K562 (cell line): ENCODE measurements around the gene PDE11A. TPM values are rescaled to one million over a fixed set of nuclear protein-coding genes. Genes with fewer than 3 reads are reported as not detected.

Experiments
- ATAC-seq: fragments of 200-7000 bp; cut with Tn5 transposase; 3 replicates; pipeline ENCODE4 v1.9.1; 2020; ENCODE audit warnings: moderate library complexity
- BruUV-seq: library from RNA; stranded (reverse); fragments of 400-500 nt; replicated peaks from 2 replicates; lab custom pipeline; 2021; lab: Mats Ljungman, UMichigan
- CTCF ChIA-PET: fragments of 300-600 bp; formaldehyde crosslinking; extraction: SDS; loops from one replicate; lab custom pipeline; 2021; ENCODE audit warnings: low intra/inter-chr PET ratio; lab: Yijun Ruan, JAX
- POLR2A ChIA-PET: fragments of 300-600, 350-650 bp; sonication (Branson Sonifier 250); formaldehyde crosslinking; extraction: SDS; loops from one replicate; lab custom pipeline; 2021; ENCODE audit warnings: antibody characterized with exemption, inconsistent platforms; lab: Yijun Ruan, JAX
- DNase-seq, 4 experiments: peaks; one replicate each; pipeline versions ENCODE4 v3.0.0 to v3.0.0-alpha.2; 2011 to 2018; ENCODE audit warnings: low spot score in 3 of 4, mixed read lengths in 3 of 4; ENCODE audit errors: extremely low read depth in 1 of 4
- FAIRE-seq: peaks from 2 replicates; lab custom pipeline; 2011; peaks lifted over from hg19 to GRCh38; lab: Jason Lieb, UNC
- H2AFZ ChIP-seq: 2 replicates; pipeline ENCODE4 v1.6.0; 2011; ENCODE audit warnings: low read depth, low read length, control low read depth, inconsistent platforms
- H3K27ac ChIP-seq: fragments of 200-600 bp; 3 replicates; pipeline ENCODE4 v1.8.0; 2011; ENCODE audit warnings: low read depth, mild to moderate bottlenecking, control low read depth, inconsistent platforms, low read length, moderate library complexity, mixed read lengths; ENCODE audit errors: extremely low read depth
- H3K27me3 ChIP-seq, 2 experiments: fragments of 300-600 bp in 1 of 2; 2 replicates in 1 of 2; 3 replicates in 1 of 2; pipeline versions ENCODE4 v1.6.0 to v1.8.0; 2011; ENCODE audit warnings: inconsistent platforms in 2 of 2, low read length in 2 of 2, mild to moderate bottlenecking in 1 of 2, mixed read lengths in 1 of 2, moderate library complexity in 1 of 2; ENCODE audit not compliant: control insufficient read depth in 2 of 2, insufficient read depth in 2 of 2
- H3K36me3 ChIP-seq: fragments of 300-600 bp; 3 replicates; pipeline ENCODE4 v1.8.0; 2011; ENCODE audit warnings: mild to moderate bottlenecking, low read length, inconsistent platforms; ENCODE audit not compliant: control insufficient read depth, insufficient read depth
- H3K4me1 ChIP-seq, 2 experiments: fragments of 200-600 bp in 1 of 2; replicated peaks in 1 of 2; 2 replicates in 1 of 2; 3 replicates in 1 of 2; pipeline versions ENCODE4 v1.5.1 to v1.8.0; 2011; ENCODE audit warnings: inconsistent platforms in 2 of 2, low read length in 2 of 2, mild to moderate bottlenecking in 1 of 2, mixed read lengths in 1 of 2, moderate library complexity in 1 of 2; ENCODE audit not compliant: control insufficient read depth in 2 of 2, insufficient read depth in 2 of 2
- H3K4me2 ChIP-seq: 2 replicates; pipeline ENCODE4 v1.6.1; 2011; ENCODE audit warnings: low read length, control low read depth, inconsistent platforms, mixed read lengths; ENCODE audit not compliant: insufficient read depth
- H3K4me3 ChIP-seq: fragments of 200-600 bp; sonication (generic), shearing (Covaris generic); 2 replicates; pipeline ENCODE4 v1.5.1; 2016; ENCODE audit warnings: control low read depth, inconsistent platforms
- H3K79me2 ChIP-seq: fragments of 200-600 bp; 3 replicates; pipeline ENCODE4 v1.8.0; 2011; ENCODE audit warnings: low read length, inconsistent platforms; ENCODE audit not compliant: control insufficient read depth, insufficient read depth
- H3K9ac ChIP-seq, 2 experiments: 2 replicates each; pipeline versions ENCODE4 v1.6.0 to v1.6.1; 2011; ENCODE audit warnings: low read depth in 2 of 2, low read length in 2 of 2, control low read depth in 1 of 2, inconsistent platforms in 1 of 2, mild to moderate bottlenecking in 1 of 2, mixed read lengths in 1 of 2; ENCODE audit not compliant: insufficient read depth in 1 of 2
- H3K9me1 ChIP-seq: one replicate; pipeline ENCODE4 v1.6.0; 2011; ENCODE audit warnings: inconsistent platforms, mild to moderate bottlenecking, low read length, moderate library complexity; ENCODE audit not compliant: control insufficient read depth, insufficient read depth
- H3K9me3 ChIP-seq: replicated peaks from 2 replicates; pipeline ENCODE4 v1.5.1; 2011; ENCODE audit warnings: low read depth, low read length, inconsistent platforms; ENCODE audit not compliant: control insufficient read depth, insufficient read depth
- H4K20me1 ChIP-seq: replicated peaks from 2 replicates; pipeline ENCODE4 v1.6.1; 2011; ENCODE audit warnings: low read length, inconsistent platforms, mixed read lengths; ENCODE audit not compliant: control insufficient read depth, insufficient read depth
- E2F3 ChIP-seq: fragments of 250-450 bp; sonication (Bioruptor Pico); IDR thresholded peaks from 2 replicates; pipeline ENCODE4 v1.4.0; 2020; ENCODE audit warnings: mild to moderate bottlenecking
- NBN ChIP-seq: fragments of 450-650 bp; IDR thresholded peaks from 2 replicates; pipeline ENCODE4 v1.6.1; 2016; ENCODE audit warnings: low read depth, mild to moderate bottlenecking
- NFIC ChIP-seq: fragments of 450-650 bp; IDR thresholded peaks from 2 replicates; pipeline ENCODE4 v1.6.1; 2017; ENCODE audit warnings: mild to moderate bottlenecking, inconsistent platforms
- RCOR1 ChIP-seq, 2 experiments: IDR thresholded peaks; 2 replicates each; pipeline ENCODE4 v1.6.1; 2012; ENCODE audit warnings: low read depth in 2 of 2, low read length in 2 of 2, borderline replicate concordance in 1 of 2, improper control_type of control experiment in 1 of 2
- ZNF644 ChIP-seq: fragments of 200-800 bp; sonication (Bioruptor generic); IDR thresholded peaks from 2 replicates; pipeline ENCODE4 v1.6.1; 2016; ENCODE audit warnings: low read depth, missing genetic modification characterization, missing compliant biosample characterization
- WGBS: fragments of 100-300 bp; shearing (Covaris generic); methylation state at CpG from one replicate; pipeline ENCODE4 v1.1.6; 2016; ENCODE audit warnings: low coverage, mixed read lengths; ENCODE audit not compliant: insufficient coverage; ENCODE audit errors: missing lambda C conversion rate; 5-methylcytosine and 5-hydroxymethylcytosine counted together
- in situ Hi-C: fragments of 300-500 bp; cut with MboI; formaldehyde crosslinking; loops from 4 replicates; pipeline ENCODE4 v1.15.0; 2018; ENCODE audit warnings: inconsistent platforms, mixed read lengths
- intact Hi-C: fragments of 100-400 bp; cut with micrococcal nuclease; formaldehyde crosslinking; loops from 2 replicates; pipeline ENCODE4 v1.14.2; 2022
- polyA plus RNA-seq, 8 experiments: library from polyadenylated mRNA; depleted of rRNA in 4 of 8; stranded (reverse) in 5 of 8; unstranded in 3 of 8; fragments of >200 nt; fragmentation: Nextera tagmentation in 2 of 8; fragmentation: Illumina TruSeq in 1 of 8; extraction: Ambion mirVana in 2 of 8; extraction: Trizol in 1 of 8; gene quantifications; 2 replicates each; pipeline versions ENCODE4 v1.2.1 to v1.2.3, GENCODE V29; 2011 to 2014; ENCODE audit warnings: inconsistent platforms in 1 of 8, missing spikeins in 1 of 8
- total RNA-seq, 7 experiments: library from RNA; depleted of rRNA in 6 of 7; stranded (reverse); fragments of >200 nt in 6 of 7; fragmentation: Illumina TruSeq in 2 of 7; extraction: Trizol in 2 of 7; gene quantifications; 2 replicates each; pipeline versions ENCODE4 v1.2.1 to v1.2.3, GENCODE V29; 2011 to 2021; ENCODE audit warnings: low replicate concordance in 1 of 7
- TF ChIP-seq, protein P1 (sequence below): fragments of 250-450 bp; sonication (Bioruptor Pico); IDR thresholded peaks from 2 replicates; pipeline ENCODE4 v1.4.0; 2020; ENCODE audit warnings: borderline replicate concordance
- TF ChIP-seq, protein P2 (sequence below): fragments of 200-800 bp; sonication (Bioruptor generic); IDR thresholded peaks from 2 replicates; pipeline ENCODE4 v1.6.1; 2017; ENCODE audit warnings: missing genetic modification characterization, missing compliant biosample characterization
- TF ChIP-seq, protein P3 (sequence below): fragments of 200-800 bp; sonication (Bioruptor generic); IDR thresholded peaks from 2 replicates; pipeline ENCODE4 v1.6.1; 2017; ENCODE audit warnings: missing genetic modification characterization, missing compliant biosample characterization
- TF ChIP-seq, protein P4 (sequence below): sonication (generic); formaldehyde crosslinking; IDR thresholded peaks from 2 replicates; pipeline ENCODE4 v1.8.1; 2023; ENCODE audit warnings: mild to moderate bottlenecking, missing genetic modification reagents
- TF ChIP-seq, protein P5 (sequence below), 2 experiments: IDR thresholded peaks; 2 replicates each; pipeline ENCODE4 v1.6.1; 2011; ENCODE audit warnings: borderline replicate concordance in 1 of 2, control low read depth in 1 of 2, low read depth in 1 of 2, low read length in 1 of 2, mild to moderate bottlenecking in 1 of 2, mixed read lengths in 1 of 2, moderate library complexity in 1 of 2; ENCODE audit not compliant: insufficient read depth in 1 of 2, insufficient read length in 1 of 2, poor library complexity in 1 of 2, severe bottlenecking in 1 of 2; ENCODE audit errors: extremely low read depth in 1 of 2

The PDE11A gene
- total and polyA plus RNA-seq, 9 of the 15 experiments (the other 6 are each of a cell fraction or from before 2014, with no cell fraction given) = 3.2 to 22.1 (median 5.7) TPM

DNA sequence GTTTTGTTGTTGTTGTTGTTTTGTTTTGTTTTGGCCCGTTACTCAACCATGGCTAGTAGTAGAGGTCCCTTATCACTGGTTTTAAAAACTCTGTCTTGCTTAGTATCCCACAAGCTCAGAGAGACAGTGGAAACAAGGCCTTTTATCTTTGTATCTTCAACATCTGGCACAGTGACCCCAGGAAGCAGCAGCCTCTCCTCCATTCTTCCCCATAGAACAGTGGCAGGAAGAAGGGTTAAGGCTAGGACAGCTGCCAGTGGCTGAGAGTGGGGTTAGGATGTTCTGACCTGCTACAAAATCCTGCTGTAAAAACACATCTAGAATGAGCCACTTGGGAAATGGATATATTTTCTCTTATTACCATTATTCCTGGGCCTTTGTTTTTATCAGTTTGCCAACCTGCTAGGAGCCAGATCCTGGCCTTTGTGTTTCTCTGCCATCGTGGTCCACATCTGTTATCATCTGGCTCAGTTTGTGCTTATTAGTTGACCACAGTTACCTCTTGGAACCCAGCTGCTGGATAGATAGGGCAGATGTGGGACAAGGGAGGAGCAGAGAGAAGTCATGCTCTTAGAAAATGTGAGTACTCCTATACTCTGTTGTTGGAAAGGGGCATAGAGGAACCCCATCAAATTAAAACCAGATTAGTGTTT, 433.2 kb downstream of the PDE11A start (continued):
- TF ChIP-seq, protein P1, sequence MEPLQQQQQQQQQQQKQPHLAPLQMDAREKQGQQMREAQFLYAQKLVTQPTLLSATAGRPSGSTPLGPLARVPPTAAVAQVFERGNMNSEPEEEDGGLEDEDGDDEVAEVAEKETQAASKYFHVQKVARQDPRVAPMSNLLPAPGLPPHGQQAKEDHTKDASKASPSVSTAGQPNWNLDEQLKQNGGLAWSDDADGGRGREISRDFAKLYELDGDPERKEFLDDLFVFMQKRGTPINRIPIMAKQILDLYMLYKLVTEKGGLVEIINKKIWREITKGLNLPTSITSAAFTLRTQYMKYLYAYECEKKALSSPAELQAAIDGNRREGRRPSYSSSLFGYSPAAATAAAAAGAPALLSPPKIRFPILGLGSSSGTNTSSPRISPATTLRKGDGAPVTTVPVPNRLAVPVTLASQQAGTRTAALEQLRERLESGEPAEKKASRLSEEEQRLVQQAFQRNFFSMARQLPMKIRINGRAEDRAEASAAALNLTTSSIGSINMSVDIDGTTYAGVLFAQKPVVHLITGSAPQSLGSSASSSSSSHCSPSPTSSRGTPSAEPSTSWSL = no peak
- TF ChIP-seq, protein P2, sequence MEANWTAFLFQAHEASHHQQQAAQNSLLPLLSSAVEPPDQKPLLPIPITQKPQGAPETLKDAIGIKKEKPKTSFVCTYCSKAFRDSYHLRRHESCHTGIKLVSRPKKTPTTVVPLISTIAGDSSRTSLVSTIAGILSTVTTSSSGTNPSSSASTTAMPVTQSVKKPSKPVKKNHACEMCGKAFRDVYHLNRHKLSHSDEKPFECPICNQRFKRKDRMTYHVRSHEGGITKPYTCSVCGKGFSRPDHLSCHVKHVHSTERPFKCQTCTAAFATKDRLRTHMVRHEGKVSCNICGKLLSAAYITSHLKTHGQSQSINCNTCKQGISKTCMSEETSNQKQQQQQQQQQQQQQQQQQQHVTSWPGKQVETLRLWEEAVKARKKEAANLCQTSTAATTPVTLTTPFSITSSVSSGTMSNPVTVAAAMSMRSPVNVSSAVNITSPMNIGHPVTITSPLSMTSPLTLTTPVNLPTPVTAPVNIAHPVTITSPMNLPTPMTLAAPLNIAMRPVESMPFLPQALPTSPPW (CRISPR knock-in tag) = peak; percentile 52

DNA sequence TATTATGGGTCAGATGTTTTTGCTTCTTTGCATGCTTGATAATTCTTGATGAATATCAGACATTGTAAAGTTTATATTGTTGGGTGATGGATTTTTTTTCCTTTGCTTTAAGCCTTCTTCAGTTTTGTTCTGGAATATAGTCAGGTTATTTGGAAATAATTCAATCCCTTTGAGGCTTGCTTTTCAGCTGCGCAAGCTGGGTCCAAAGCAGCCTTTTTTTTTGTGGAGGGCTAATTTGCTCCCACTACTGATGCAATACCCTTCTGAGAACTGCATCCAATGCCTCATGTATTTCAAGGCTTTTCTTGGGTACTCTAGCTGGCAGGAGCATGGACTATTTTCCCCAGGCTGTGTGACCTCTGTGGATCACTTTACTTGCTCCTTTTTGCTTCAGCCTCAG, 434.1 kb downstream of the PDE11A start:
- no peaks in the 10 kb centered on the region; a peak in 1 of 5 replicates for H3K27me3 ChIP-seq
- H3K9me3 ChIP-seq = no peaks in the 10 kb centered on the region; the same call in 1 of the 2 replicates
- H3K36me3 ChIP-seq = no peaks in the 10 kb centered on the region
- no peak for ATAC-seq
- H4K20me1 ChIP-seq = no peaks in the 10 kb centered on the region
- no peak overlapping the region for H3K27ac ChIP-seq
- H3K4me1 ChIP-seq = peaks cover 0 to 22% of the 10 kb centered on the region in 2 experiments; a peak in 3 of 5 replicates
- 100% methylated on average over 1 of the region's 1 CpG for WGBS
- BruUV-seq = no TSS peak
- no peak overlapping the region for H3K4me3 ChIP-seq
- H3K9ac ChIP-seq = no peak overlapping the region
- ChIA-PET POLR2A (interaction anchor here (0.9 to 1.3 kb wide), 2 partner anchors 11 to 34 kb away, joined by 3 read pairs; no protein-coding TSS in a partner anchor), CTCF (no interaction called here)
- in situ Hi-C loops (no loop called here), intact Hi-C loops (loop anchor here (5.0 to 10.0 kb wide), 2 partner anchors 54 to 474 kb away; no protein-coding TSS in a partner anchor)
- FAIRE-seq = no peak
- no peaks in the 10 kb centered on the region for H3K79me2 ChIP-seq
- no peak overlapping the region for H3K4me2 ChIP-seq
- H2AFZ ChIP-seq = no peak overlapping the region
- no peaks in the 10 kb centered on the region for H3K9me1 ChIP-seq
- DNase-seq = no peak
- TF ChIP-seq NBN (no peak), E2F3 (CRISPR knock-in tag) (no peak), ZNF644 (tag) (no peak), RCOR1 (IDR thresholded peaks at IDR 0.05; ENCODE audit: borderline replicate concordance in 1 of 2, low read depth in 2 of 2, low read length in 2 of 2) (no peak), NFIC (no peak)
- TF ChIP-seq, protein P3, sequence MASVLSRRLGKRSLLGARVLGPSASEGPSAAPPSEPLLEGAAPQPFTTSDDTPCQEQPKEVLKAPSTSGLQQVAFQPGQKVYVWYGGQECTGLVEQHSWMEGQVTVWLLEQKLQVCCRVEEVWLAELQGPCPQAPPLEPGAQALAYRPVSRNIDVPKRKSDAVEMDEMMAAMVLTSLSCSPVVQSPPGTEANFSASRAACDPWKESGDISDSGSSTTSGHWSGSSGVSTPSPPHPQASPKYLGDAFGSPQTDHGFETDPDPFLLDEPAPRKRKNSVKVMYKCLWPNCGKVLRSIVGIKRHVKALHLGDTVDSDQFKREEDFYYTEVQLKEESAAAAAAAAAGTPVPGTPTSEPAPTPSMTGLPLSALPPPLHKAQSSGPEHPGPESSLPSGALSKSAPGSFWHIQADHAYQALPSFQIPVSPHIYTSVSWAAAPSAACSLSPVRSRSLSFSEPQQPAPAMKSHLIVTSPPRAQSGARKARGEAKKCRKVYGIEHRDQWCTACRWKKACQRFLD (CRISPR knock-in tag) = no peak
- TF ChIP-seq, protein P4, sequence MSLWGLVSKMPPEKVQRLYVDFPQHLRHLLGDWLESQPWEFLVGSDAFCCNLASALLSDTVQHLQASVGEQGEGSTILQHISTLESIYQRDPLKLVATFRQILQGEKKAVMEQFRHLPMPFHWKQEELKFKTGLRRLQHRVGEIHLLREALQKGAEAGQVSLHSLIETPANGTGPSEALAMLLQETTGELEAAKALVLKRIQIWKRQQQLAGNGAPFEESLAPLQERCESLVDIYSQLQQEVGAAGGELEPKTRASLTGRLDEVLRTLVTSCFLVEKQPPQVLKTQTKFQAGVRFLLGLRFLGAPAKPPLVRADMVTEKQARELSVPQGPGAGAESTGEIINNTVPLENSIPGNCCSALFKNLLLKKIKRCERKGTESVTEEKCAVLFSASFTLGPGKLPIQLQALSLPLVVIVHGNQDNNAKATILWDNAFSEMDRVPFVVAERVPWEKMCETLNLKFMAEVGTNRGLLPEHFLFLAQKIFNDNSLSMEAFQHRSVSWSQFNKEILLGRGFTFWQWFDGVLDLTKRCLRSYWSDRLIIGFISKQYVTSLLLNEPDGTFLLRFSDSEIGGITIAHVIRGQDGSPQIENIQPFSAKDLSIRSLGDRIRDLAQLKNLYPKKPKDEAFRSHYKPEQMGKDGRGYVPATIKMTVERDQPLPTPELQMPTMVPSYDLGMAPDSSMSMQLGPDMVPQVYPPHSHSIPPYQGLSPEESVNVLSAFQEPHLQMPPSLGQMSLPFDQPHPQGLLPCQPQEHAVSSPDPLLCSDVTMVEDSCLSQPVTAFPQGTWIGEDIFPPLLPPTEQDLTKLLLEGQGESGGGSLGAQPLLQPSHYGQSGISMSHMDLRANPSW (CRISPR knock-in tag) = no peak
- TF ChIP-seq, protein P5, sequence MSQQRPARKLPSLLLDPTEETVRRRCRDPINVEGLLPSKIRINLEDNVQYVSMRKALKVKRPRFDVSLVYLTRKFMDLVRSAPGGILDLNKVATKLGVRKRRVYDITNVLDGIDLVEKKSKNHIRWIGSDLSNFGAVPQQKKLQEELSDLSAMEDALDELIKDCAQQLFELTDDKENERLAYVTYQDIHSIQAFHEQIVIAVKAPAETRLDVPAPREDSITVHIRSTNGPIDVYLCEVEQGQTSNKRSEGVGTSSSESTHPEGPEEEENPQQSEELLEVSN (IDR thresholded peaks at IDR 0.05; ENCODE audit: borderline replicate concordance in 1 of 2, extremely low read depth in 1 of 2, insufficient read depth in 1 of 2, insufficient read length in 1 of 2, low read depth in 1 of 2, low read length in 1 of 2, poor library complexity in 1 of 2, severe bottlenecking in 1 of 2) = no peak
